ENCODE results near the gene LHPP.

DNA sequence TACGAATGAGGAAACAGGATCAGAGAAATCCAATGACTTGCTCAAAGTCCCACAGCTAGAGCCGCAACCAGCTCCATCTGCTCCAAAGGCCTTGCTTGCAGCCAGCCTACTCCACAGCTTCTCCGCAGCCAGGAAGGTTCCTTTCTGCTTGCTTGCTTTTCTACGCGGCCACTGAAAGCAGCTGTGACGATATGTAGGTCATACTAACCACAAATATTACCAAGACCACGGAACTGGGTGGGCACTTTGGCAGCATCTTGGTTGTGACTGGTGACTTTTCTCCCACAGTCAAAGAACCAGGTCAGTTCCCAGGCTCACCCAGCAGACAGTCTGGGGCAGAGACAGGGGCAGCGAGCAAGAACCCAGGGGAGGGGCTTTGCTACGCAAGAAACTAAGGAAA lies 196.2 kb downstream of the LHPP start:
- no peak for TF ChIP-seq EZH2 (IDR thresholded peaks at IDR 0.05; ENCODE audit: insufficient read depth, poor library complexity, severe bottlenecking)
- TF ChIP-seq EZH2phosphoT487 (IDR thresholded peaks at IDR 0.05; ENCODE audit: insufficient read depth, low read depth), result no peak

Data from GM23248 (cell line).